K562 (cell line): ENCODE data around the gene GAD1. TPM values are rescaled to one million over a fixed set of nuclear protein-coding genes. Genes with fewer than 3 reads are reported as not detected.

Experiments used
- FOXA3 ChIP-seq, 2 experiments: fragments of 450-650 bp in 1 of 2; sonication (generic) in 1 of 2; formaldehyde crosslinking; IDR thresholded peaks in 1 of 2; conservative IDR thresholded peaks in 1 of 2; 2 replicates each; pipeline versions ENCODE4 v1.4.0 to v1.8.0; 2020 to 2022; ENCODE audit warnings: mild to moderate bottlenecking in 2 of 2, missing genetic modification reagents in 1 of 2
- HDAC2 ChIP-seq: fragments of 450-650 bp; IDR thresholded peaks from 2 replicates; pipeline ENCODE4 v1.6.1; 2016; ENCODE audit warnings: mild to moderate bottlenecking
- MEIS2 ChIP-seq: fragments of 450-650 bp; IDR thresholded peaks from 2 replicates; pipeline ENCODE4 v1.6.1; 2014; ENCODE audit warnings: mild to moderate bottlenecking; ENCODE audit not compliant: partially characterized antibody
- MYC ChIP-seq, 2 experiments: fragments of 250-450 bp in 1 of 2; sonication (Bioruptor Pico) in 1 of 2; IDR thresholded peaks; 2 replicates each; pipeline versions ENCODE4 v1.5.1 to v1.6.1; 2012 to 2021; ENCODE audit warnings: low read depth in 2 of 2, borderline replicate concordance in 1 of 2, improper control_type of control experiment in 1 of 2, low read length in 1 of 2, mild to moderate bottlenecking in 1 of 2, moderate library complexity in 1 of 2
- SOX6 ChIP-seq: fragments of 450-650 bp; IDR thresholded peaks from 2 replicates; pipeline ENCODE4 v1.6.1; 2014; ENCODE audit warnings: mild to moderate bottlenecking
- polyA plus RNA-seq, 8 experiments: library from polyadenylated mRNA; depleted of rRNA in 4 of 8; stranded (reverse) in 5 of 8; unstranded in 3 of 8; fragments of >200 nt; fragmentation: Nextera tagmentation in 2 of 8; fragmentation: Illumina TruSeq in 1 of 8; extraction: Ambion mirVana in 2 of 8; extraction: Trizol in 1 of 8; gene quantifications; 2 replicates each; pipeline versions ENCODE4 v1.2.1 to v1.2.3, GENCODE V29; 2011 to 2014; ENCODE audit warnings: inconsistent platforms in 1 of 8, missing spikeins in 1 of 8
- total RNA-seq, 7 experiments: library from RNA; depleted of rRNA in 6 of 7; stranded (reverse); fragments of >200 nt in 6 of 7; fragmentation: Illumina TruSeq in 2 of 7; extraction: Trizol in 2 of 7; gene quantifications; 2 replicates each; pipeline versions ENCODE4 v1.2.1 to v1.2.3, GENCODE V29; 2011 to 2021; ENCODE audit warnings: low replicate concordance in 1 of 7
- TF ChIP-seq, protein P1 (sequence below), 2 experiments: fragments of 450-650 bp; IDR thresholded peaks; 2 replicates each; pipeline ENCODE4 v1.6.1; 2018; ENCODE audit warnings: mild to moderate bottlenecking in 2 of 2, low read depth in 1 of 2; ENCODE audit not compliant: partially characterized antibody in 2 of 2
- TF ChIP-seq, protein P2 (sequence below), 2 experiments: fragments of 150-350 bp in 1 of 2; IDR thresholded peaks; 2 replicates each; pipeline ENCODE4 v1.6.1; 2012 to 2016; ENCODE audit warnings: low read depth in 2 of 2, low read length in 2 of 2, mild to moderate bottlenecking in 1 of 2, moderate library complexity in 1 of 2
- TF ChIP-seq, protein P3 (sequence below): sonication (generic); formaldehyde crosslinking; IDR thresholded peaks from 2 replicates; pipeline ENCODE4 v1.8.0; 2022; ENCODE audit warnings: missing genetic modification reagents, mild to moderate bottlenecking, moderate library complexity, borderline replicate concordance
- TF ChIP-seq, protein P4 (sequence below): fragments of 450-650 bp; formaldehyde crosslinking; IDR thresholded peaks from 2 replicates; pipeline ENCODE4 v1.4.0; 2020; ENCODE audit warnings: mild to moderate bottlenecking
- TF ChIP-seq, protein P5 (sequence below), 2 experiments: fragments of 450-650 bp in 1 of 2; IDR thresholded peaks; 2 replicates each; pipeline ENCODE4 v1.6.1; 2011 to 2017; ENCODE audit warnings: low read depth in 2 of 2, antibody characterized with exemption in 1 of 2, borderline replicate concordance in 1 of 2, low read length in 1 of 2, mild to moderate bottlenecking in 1 of 2, mixed read lengths in 1 of 2; ENCODE audit not compliant: control insufficient read depth in 1 of 2

Gene GAD1
- total and polyA plus RNA-seq, 9 of the 15 experiments (the other 6 are each of a cell fraction or from before 2014, with no cell fraction given), result 2.7 to 29.1 (median 15.7) TPM

DNA sequence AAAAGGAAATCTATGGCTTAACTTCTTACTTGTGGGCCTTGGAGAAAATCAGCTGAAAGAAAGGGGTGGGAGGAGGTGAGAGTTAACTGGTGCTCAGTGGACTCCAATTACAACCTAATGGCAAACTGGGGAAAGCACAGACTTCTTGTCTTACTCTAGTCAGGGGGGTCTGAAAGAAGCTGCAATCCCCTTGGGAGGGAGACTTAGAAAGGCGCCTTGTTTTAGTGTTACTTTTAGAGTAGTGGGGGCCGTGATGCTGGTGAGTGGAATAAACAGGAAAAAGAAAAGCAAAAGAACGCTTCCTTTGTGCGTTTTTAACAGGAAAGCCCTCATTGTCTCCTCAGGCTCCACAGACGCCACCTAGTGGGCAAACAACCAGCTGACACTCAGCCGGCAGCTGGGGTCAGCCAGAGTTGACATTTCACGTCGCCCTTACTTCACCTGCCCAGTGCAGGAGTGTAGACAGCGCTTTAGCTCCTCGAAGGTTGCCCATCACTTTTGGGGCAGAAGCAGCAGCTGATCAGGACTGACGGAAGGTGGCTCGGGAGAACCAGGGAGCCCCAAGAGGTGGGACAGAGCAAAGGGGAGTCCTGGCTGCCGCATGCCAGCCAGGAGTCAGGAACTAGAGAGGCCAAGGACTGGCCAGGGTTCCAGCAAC, 56.5 kb downstream of the GAD1 start (continued):
- TF ChIP-seq, protein P1, sequence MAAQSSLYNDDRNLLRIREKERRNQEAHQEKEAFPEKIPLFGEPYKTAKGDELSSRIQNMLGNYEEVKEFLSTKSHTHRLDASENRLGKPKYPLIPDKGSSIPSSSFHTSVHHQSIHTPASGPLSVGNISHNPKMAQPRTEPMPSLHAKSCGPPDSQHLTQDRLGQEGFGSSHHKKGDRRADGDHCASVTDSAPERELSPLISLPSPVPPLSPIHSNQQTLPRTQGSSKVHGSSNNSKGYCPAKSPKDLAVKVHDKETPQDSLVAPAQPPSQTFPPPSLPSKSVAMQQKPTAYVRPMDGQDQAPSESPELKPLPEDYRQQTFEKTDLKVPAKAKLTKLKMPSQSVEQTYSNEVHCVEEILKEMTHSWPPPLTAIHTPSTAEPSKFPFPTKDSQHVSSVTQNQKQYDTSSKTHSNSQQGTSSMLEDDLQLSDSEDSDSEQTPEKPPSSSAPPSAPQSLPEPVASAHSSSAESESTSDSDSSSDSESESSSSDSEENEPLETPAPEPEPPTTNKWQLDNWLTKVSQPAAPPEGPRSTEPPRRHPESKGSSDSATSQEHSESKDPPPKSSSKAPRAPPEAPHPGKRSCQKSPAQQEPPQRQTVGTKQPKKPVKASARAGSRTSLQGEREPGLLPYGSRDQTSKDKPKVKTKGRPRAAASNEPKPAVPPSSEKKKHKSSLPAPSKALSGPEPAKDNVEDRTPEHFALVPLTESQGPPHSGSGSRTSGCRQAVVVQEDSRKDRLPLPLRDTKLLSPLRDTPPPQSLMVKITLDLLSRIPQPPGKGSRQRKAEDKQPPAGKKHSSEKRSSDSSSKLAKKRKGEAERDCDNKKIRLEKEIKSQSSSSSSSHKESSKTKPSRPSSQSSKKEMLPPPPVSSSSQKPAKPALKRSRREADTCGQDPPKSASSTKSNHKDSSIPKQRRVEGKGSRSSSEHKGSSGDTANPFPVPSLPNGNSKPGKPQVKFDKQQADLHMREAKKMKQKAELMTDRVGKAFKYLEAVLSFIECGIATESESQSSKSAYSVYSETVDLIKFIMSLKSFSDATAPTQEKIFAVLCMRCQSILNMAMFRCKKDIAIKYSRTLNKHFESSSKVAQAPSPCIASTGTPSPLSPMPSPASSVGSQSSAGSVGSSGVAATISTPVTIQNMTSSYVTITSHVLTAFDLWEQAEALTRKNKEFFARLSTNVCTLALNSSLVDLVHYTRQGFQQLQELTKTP (IDR thresholded peaks at IDR 0.05; ENCODE audit: low read depth in 1 of 2, partially characterized antibody in 2 of 2), result peak in 1 of 2 experiments; percentile 56
- TF ChIP-seq HDAC2 (0 out of 2 replicates have a peak, but pooled peaks have one; percentile 47), SOX6 (peak; percentile 67), MEIS2 (peak; percentile 54), MYC (IDR thresholded peaks at IDR 0.05; ENCODE audit: low read depth, low read length) (0 out of 2 replicates have a peak, but pooled peaks have one; percentile 41), MYC (CRISPR knock-in tag; IDR thresholded peaks at IDR 0.05; ENCODE audit: borderline replicate concordance, low read depth) (no peak), FOXA3 (CRISPR knock-in tag; conservative IDR thresholded peaks at IDR 0.05 in 1 of 2, IDR thresholded peaks at IDR 0.05 in 1 of 2) (0 out of 4 replicates have a peak, but pooled peaks of 1 of the 2 experiments have one; percentile 9)
- TF ChIP-seq, protein P2, sequence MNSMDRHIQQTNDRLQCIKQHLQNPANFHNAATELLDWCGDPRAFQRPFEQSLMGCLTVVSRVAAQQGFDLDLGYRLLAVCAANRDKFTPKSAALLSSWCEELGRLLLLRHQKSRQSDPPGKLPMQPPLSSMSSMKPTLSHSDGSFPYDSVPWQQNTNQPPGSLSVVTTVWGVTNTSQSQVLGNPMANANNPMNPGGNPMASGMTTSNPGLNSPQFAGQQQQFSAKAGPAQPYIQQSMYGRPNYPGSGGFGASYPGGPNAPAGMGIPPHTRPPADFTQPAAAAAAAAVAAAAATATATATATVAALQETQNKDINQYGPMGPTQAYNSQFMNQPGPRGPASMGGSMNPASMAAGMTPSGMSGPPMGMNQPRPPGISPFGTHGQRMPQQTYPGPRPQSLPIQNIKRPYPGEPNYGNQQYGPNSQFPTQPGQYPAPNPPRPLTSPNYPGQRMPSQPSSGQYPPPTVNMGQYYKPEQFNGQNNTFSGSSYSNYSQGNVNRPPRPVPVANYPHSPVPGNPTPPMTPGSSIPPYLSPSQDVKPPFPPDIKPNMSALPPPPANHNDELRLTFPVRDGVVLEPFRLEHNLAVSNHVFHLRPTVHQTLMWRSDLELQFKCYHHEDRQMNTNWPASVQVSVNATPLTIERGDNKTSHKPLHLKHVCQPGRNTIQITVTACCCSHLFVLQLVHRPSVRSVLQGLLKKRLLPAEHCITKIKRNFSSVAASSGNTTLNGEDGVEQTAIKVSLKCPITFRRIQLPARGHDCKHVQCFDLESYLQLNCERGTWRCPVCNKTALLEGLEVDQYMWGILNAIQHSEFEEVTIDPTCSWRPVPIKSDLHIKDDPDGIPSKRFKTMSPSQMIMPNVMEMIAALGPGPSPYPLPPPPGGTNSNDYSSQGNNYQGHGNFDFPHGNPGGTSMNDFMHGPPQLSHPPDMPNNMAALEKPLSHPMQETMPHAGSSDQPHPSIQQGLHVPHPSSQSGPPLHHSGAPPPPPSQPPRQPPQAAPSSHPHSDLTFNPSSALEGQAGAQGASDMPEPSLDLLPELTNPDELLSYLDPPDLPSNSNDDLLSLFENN (IDR thresholded peaks at IDR 0.05; ENCODE audit: low read depth in 2 of 2, low read length in 2 of 2), result 0 out of 4 replicates have a peak, but pooled peaks of 1 of the 2 experiments have one; percentile 11
- TF ChIP-seq, protein P3, sequence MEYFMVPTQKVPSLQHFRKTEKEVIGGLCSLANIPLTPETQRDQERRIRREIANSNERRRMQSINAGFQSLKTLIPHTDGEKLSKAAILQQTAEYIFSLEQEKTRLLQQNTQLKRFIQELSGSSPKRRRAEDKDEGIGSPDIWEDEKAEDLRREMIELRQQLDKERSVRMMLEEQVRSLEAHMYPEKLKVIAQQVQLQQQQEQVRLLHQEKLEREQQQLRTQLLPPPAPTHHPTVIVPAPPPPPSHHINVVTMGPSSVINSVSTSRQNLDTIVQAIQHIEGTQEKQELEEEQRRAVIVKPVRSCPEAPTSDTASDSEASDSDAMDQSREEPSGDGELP (CRISPR knock-in tag), result peak; percentile 93
- TF ChIP-seq, protein P4, sequence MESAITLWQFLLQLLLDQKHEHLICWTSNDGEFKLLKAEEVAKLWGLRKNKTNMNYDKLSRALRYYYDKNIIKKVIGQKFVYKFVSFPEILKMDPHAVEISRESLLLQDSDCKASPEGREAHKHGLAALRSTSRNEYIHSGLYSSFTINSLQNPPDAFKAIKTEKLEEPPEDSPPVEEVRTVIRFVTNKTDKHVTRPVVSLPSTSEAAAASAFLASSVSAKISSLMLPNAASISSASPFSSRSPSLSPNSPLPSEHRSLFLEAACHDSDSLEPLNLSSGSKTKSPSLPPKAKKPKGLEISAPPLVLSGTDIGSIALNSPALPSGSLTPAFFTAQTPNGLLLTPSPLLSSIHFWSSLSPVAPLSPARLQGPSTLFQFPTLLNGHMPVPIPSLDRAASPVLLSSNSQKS (CRISPR knock-in tag), result 0 out of 2 replicates have a peak, but pooled peaks have one; percentile 22
- TF ChIP-seq, protein P5, sequence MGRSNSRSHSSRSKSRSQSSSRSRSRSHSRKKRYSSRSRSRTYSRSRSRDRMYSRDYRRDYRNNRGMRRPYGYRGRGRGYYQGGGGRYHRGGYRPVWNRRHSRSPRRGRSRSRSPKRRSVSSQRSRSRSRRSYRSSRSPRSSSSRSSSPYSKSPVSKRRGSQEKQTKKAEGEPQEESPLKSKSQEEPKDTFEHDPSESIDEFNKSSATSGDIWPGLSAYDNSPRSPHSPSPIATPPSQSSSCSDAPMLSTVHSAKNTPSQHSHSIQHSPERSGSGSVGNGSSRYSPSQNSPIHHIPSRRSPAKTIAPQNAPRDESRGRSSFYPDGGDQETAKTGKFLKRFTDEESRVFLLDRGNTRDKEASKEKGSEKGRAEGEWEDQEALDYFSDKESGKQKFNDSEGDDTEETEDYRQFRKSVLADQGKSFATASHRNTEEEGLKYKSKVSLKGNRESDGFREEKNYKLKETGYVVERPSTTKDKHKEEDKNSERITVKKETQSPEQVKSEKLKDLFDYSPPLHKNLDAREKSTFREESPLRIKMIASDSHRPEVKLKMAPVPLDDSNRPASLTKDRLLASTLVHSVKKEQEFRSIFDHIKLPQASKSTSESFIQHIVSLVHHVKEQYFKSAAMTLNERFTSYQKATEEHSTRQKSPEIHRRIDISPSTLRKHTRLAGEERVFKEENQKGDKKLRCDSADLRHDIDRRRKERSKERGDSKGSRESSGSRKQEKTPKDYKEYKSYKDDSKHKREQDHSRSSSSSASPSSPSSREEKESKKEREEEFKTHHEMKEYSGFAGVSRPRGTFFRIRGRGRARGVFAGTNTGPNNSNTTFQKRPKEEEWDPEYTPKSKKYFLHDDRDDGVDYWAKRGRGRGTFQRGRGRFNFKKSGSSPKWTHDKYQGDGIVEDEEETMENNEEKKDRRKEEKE (IDR thresholded peaks at IDR 0.05; ENCODE audit: borderline replicate concordance in 1 of 2, control insufficient read depth in 1 of 2, low read depth in 2 of 2, low read length in 1 of 2), result 0 out of 4 replicates have a peak, but pooled peaks of 1 of the 2 experiments have one; percentile 26
